Heart left ventricle (tissue), 16 donors: ENCODE measurements around the gene RBM38. TPM values are rescaled to one million over a fixed set of nuclear protein-coding genes. Genes with fewer than 3 reads are reported as not detected.
A peak's percentile ranks its signal among the peaks of the same experiment; 100 is the strongest.

Experiments used
- ATAC-seq, 4 donors: fragments of 200-7000 bp; cut with Tn5 transposase; one replicate each; pipeline ENCODE4 v1.9.1; 2020 to 2022; ENCODE audit warnings: moderate library complexity in 4 of 4, mild to moderate bottlenecking in 3 of 4, moderate number of reproducible peaks in 1 of 4
- DNase-seq, 5 donors: peaks; one replicate each; pipeline ENCODE4 v3.0.0-alpha.2; 2020
- H3K27ac ChIP-seq, 12 donors: fragments of 200-600 bp; sonication (generic) in 4 of 12; one replicate each; pipeline versions ENCODE4 v1.5.0 to v1.8.0; 2016 to 2022; ENCODE audit warnings: mild to moderate bottlenecking in 2 of 12
- H3K27me3 ChIP-seq, 9 donors: fragments of 200-600 bp; sonication (generic) in 2 of 9; one replicate each; pipeline versions ENCODE4 v1.5.1 to v1.8.0; 2016 to 2022; ENCODE audit warnings: mild to moderate bottlenecking in 3 of 9
- H3K36me3 ChIP-seq, 9 donors: fragments of 200-600 bp; sonication (generic) in 2 of 9; one replicate each; pipeline versions ENCODE4 v1.5.0 to v1.8.0; 2018 to 2022; ENCODE audit warnings: mild to moderate bottlenecking in 2 of 9
- H3K4me1 ChIP-seq, 12 donors: fragments of 200-600 bp; sonication (generic) in 4 of 12; one replicate each; pipeline versions ENCODE4 v1.5.0 to v1.8.0; 2016 to 2022; ENCODE audit warnings: mild to moderate bottlenecking in 3 of 12
- H3K4me3 ChIP-seq, 12 donors: fragments of 200-600 bp; sonication (generic) in 4 of 12; one replicate each; pipeline versions ENCODE4 v1.5.0 to v1.8.0; 2017 to 2022; ENCODE audit warnings: mild to moderate bottlenecking in 9 of 12, moderate library complexity in 4 of 12
- H3K9me3 ChIP-seq, 12 donors: fragments of 200-600 bp; sonication (generic) in 4 of 12; one replicate each; pipeline versions ENCODE4 v1.5.0 to v1.8.0; 2016 to 2022; ENCODE audit warnings: mild to moderate bottlenecking in 1 of 12
- POLR2A ChIP-seq, 2 donors: fragments of 450-650 bp; IDR thresholded peaks; one replicate each; pipeline ENCODE4 v1.6.1; 2017; ENCODE audit warnings: antibody characterized with exemption in 2 of 2, mild to moderate bottlenecking in 2 of 2, moderate library complexity in 2 of 2
- WGBS, 4 donors: extraction: QIAGEN DNeasy Blood & Tissue Kit in 2 of 4; methylation state at CpG; one replicate each; pipeline versions ENCODE4 v1.1.5 to v1.1.7; 2013 to 2018; 5-methylcytosine and 5-hydroxymethylcytosine counted together
- intact Hi-C, 10 donors: fragments of 100-400 bp; cut with DNase I; formaldehyde crosslinking; loops; one replicate each; pipeline versions ENCODE4 v1.11.1 to v1.14.2; 2022
- polyA plus RNA-seq, 2 donors: library from polyadenylated mRNA; stranded (reverse); fragments of 200-250 nt; gene quantifications; one replicate each; pipeline ENCODE4 v1.2.3, GENCODE V29; 2013
- total RNA-seq, 9 donors: library from RNA; depleted of rRNA in 2 of 9; stranded (reverse); fragments of >200 nt in 2 of 9; fragmentation: NEBNext Ultra II Directional in 3 of 9; extraction: Animal tissue kit (Norgen Biotek cat#: 25700) in 3 of 9; gene quantifications; one replicate each; pipeline versions ENCODE4 v1.1.0 to v1.2.4, GENCODE V29; 2016 to 2023
- TF ChIP-seq, protein P1 (sequence below), 12 donors: fragments of 200-600 bp; sonication (generic) in 4 of 12; IDR thresholded peaks; one replicate each; pipeline versions ENCODE4 v1.5.0 to v1.8.0; 2018 to 2022; ENCODE audit warnings: antibody characterized with exemption in 12 of 12, mild to moderate bottlenecking in 5 of 12
- donor health status: ischemic (EF 13 %, LVEDD 7.1; RV severe dilation, severe dysfunction).
- donor health status: healthy with polysubstance abuse.
- donor health status: DM: no; HTN: yes; CAD: no.
- donor health status: DM: no; HTN: no; CAD: no.
- donor health status: ischemic (EF 25% LVEDD 6.9; RV normal size, moderate dysfunction).
- donor health status: ischemic (EF 25% LVEDD 5.7; RV mildly dilated, moderate dysfunction).
- donor health status: healthy.
- donor health status: DM: yes; HTN: yes; CAD: no.
- donor health status: ischemic (EF 35%, LVEDD 5.7; RV mildly dilated, moderate dysfunction).
- donor health status: nonischemic (EF 11% LVEDD 7.7; RV severe dilation, severe dysfunction).
- donor health status: DM: yes; HTN: yes; CAD: no.
- donor health status: PGD.
- donor health status: ischemic (EF 29% LVEDD 5.4; RV normal size, mild dysfunction).
- donor health status: nonischemic (EF 23%, LVEDD 6.1; RV moderate dilation, normal function).

Gene RBM38
- total and polyA plus RNA-seq, 11 donors = 45.6 to 112 (median 68.5) TPM

DNA sequence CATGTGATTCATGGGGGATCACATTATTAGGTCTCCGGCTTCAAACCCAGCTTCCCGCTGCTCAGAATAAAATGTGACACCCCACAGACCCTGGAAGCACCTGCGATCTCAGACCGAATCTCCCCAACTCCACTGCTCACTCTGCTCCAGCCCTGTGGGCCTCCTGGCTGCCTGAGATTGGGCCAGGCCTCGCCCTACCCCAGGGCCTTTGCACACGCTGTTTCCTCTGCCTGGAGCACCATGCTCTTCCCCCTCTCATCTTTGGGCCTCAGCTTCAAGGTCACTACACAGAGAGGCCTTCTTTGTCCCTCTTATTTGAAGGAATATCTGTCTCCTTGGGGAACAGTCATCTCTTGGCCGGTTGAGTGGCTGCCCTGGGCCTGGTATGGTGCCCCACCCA, 48.8 kb downstream of the RBM38 start:
- intact Hi-C loops = loop anchor here in 9 of 10 donors (2.0 to 10.0 kb wide), 7 partner anchors 29 to 55 kb away; partner anchors contain the start of gene RBM38 (in 3 of the 9)
- no peak for TF ChIP-seq POLR2A (IDR thresholded peaks at IDR 0.05)
- TF ChIP-seq, protein P1, sequence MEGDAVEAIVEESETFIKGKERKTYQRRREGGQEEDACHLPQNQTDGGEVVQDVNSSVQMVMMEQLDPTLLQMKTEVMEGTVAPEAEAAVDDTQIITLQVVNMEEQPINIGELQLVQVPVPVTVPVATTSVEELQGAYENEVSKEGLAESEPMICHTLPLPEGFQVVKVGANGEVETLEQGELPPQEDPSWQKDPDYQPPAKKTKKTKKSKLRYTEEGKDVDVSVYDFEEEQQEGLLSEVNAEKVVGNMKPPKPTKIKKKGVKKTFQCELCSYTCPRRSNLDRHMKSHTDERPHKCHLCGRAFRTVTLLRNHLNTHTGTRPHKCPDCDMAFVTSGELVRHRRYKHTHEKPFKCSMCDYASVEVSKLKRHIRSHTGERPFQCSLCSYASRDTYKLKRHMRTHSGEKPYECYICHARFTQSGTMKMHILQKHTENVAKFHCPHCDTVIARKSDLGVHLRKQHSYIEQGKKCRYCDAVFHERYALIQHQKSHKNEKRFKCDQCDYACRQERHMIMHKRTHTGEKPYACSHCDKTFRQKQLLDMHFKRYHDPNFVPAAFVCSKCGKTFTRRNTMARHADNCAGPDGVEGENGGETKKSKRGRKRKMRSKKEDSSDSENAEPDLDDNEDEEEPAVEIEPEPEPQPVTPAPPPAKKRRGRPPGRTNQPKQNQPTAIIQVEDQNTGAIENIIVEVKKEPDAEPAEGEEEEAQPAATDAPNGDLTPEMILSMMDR (IDR thresholded peaks at IDR 0.05) = no peak
- H3K36me3 ChIP-seq = no peaks in the 10 kb centered on the region
- H3K4me1 ChIP-seq = peaks cover 0 to 62% (median 35%) of the 10 kb centered on the region in 12 donors
- peak overlapping the region; percentile 30 to 96 (median 86) for H3K27ac ChIP-seq
- 97 to 99% (median 98%) methylated on average over 6 to 7 of the region's 7 CpGs for WGBS, 4 donors
- no peaks in the 10 kb centered on the region for H3K27me3 ChIP-seq
- ATAC-seq = no peak
- H3K9me3 ChIP-seq = peaks cover 0 to 9% (median 0%) of the 10 kb centered on the region in 12 donors
- H3K4me3 ChIP-seq = no peak overlapping the region
- DNase-seq = no peak

DNA sequence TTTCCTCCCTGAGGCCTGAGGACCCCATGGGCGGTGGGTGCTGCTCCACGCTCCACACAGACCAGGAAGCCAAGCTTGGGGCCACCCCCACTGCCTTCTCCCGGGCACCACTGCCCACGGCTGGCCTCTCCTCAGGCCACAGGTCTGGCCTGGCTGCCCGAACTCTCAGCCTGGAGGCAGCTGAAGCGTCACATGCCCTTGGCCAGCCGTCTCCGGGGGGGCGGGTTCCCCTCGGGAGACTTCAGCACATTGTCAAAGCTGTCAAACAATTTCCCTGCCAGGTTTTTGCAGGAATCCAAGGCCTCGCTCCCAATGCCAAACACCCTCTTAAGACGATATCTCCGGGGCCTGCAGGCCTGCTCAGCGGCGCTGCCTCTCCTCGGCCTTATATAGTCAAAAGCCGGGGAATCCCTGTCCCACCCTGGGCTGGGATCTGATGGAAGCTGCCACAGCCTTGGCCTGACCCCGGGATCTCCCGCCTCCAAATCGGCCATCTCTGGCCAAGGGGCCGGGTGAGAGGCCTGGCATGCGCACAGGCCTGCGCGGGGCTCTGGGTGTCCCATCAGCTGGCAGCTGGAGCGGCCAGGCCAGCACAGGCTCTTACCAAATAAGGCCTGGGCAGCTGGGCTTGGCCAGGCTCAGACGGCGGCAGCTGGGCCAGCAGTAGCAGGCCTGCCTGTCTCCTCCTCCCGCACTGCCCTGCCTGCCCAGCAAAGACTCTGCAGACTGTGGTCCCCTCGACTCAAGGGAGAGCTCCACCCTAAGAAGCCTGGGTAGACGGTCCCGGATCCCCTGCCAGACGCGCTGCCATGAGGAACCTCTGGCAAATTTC, 49.7 kb downstream of the RBM38 start:
- TF ChIP-seq, protein P1 (IDR thresholded peaks at IDR 0.05) = no peak
- TF ChIP-seq POLR2A (IDR thresholded peaks at IDR 0.05) = peak in 1 of 2 donors; percentile 33

DNA sequence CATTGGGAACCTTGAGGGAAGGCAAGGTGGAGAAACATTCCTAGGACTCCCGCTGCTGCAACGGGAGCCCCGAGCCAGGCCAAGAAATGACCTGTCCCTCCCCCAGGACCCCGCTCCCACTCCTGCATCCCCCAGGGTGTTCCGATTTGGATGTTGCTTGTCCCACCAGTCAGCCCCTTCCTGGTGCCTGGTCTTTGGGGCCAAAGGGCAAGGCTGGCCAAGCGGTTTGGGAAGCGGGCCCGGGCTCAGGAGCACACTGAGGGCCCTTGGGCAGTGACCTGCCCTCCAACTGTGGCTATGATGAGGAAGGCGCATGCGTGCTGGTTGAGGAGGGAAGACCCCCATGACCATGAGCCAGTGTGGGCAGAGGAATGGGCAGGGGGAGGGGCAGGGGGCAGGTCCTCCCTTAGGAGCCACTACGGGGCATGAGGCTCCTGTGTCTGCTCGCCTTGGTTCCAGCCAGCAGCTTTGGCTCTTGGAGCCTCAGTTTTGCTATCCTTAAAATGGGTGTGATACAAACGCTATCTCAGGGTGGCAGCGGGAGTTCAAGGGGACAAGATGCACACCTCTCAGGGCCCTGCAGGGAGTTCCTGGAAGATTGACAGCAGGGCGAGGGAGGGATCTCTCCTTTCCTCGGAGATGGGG, 50.4 kb downstream of the RBM38 start:
- H3K4me1 ChIP-seq = peaks cover 0 to 58% (median 26%) of the 10 kb centered on the region in 12 donors
- H3K9me3 ChIP-seq = peaks cover 0 to 19% (median under 1%) of the 10 kb centered on the region in 12 donors
- H3K27ac ChIP-seq = peak overlapping the region; percentile 66 to 96 (median 88)
- no peaks in the 10 kb centered on the region for H3K27me3 ChIP-seq
- 75 to 85% (median 82%) methylated on average over 11 to 16 of the region's 16 CpGs for WGBS, 4 donors
- no peak overlapping the region for H3K4me3 ChIP-seq
- DNase-seq = no peak
- ATAC-seq = no peak
- H3K36me3 ChIP-seq = no peaks in the 10 kb centered on the region
- intact Hi-C loops = loop anchor here in 4 of 10 donors (2.0 to 5.0 kb wide), 4 partner anchors 27 to 49 kb away; partner anchors contain the start of gene RBM38 (in 2 of the 4)
- no peak for TF ChIP-seq POLR2A (IDR thresholded peaks at IDR 0.05)
- TF ChIP-seq, protein P1 (IDR thresholded peaks at IDR 0.05) = no peak

More for the DNA sequence above, 49.7 kb downstream of the RBM38 start:
- Histone ChIP-seq H3K27ac (peak overlapping the region; percentile 66 to 96 (median 88)), H3K4me3 (peak overlapping the region in 1 of 12 donors; percentile 2), H3K27me3 (no peaks in the 10 kb centered on the region), H3K36me3 (no peaks in the 10 kb centered on the region), H3K4me1 (peaks cover 0 to 60% (median 29%) of the 10 kb centered on the region in 12 donors), H3K9me3 (peaks cover 0 to 11% (median 0%) of the 10 kb centered on the region in 12 donors)
- intact Hi-C loops = loop anchor here in 4 of 10 donors (2.0 to 5.0 kb wide), 4 partner anchors 28 to 49 kb away; partner anchors contain the start of gene RBM38 (in 2 of the 4)
- 25 to 30% (median 28%) methylated on average over 16 to 33 of the region's 33 CpGs for WGBS, 4 donors
- ATAC-seq = peak; percentile 82 to 91 (median 89)
- DNase-seq = peak; percentile 84 to 95 (median 89)
